Measurements from ENCODE around the gene MAD1L1. TPM values are rescaled to one million over a fixed set of nuclear protein-coding genes. Genes with fewer than 3 reads are reported as not detected.
A peak's percentile ranks its signal among the peaks of the same experiment; 100 is the strongest.

The MAD1L1 gene
- total and polyA plus RNA-seq, 2 of the 8 experiments (the other 6 are each of a cell fraction or from before 2014, with no cell fraction given), result 40.4 to 44.6 TPM

DNA sequence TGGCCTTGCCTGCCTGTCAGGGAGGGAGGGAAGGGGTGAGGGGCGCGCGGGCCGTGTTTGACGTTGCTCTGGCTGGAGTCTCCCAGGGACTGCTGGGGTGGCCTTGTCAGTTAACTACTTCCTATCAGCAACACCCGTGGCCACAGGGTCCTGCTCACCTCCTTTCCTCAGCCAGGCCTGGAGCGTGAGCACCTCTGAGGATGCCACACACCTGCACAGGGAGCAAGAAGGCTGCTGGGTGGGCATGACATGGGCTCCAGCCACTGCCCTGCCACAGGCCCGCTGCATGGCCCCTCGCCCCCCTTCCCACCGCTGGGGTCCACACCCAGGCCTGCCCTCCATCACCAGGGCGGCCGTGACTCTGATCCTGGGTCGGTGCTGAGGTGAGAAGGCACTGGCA lies 350.3 kb downstream of the MAD1L1 start:
- Histone ChIP-seq H3K4me2 (ENCODE audit: insufficient read depth in 1 of 2, low read depth in 2 of 2, low read length in 2 of 2) (no peak overlapping the region), H2BK12ac (ENCODE audit: low read depth, low read length) (no peak overlapping the region), H3K23me2 (ENCODE audit: low read depth, low read length) (no peaks in the 10 kb centered on the region)
- TF ChIP-seq EP300 (IDR thresholded peaks at IDR 0.05; ENCODE audit: borderline replicate concordance in 1 of 2, low read depth in 2 of 2, low read length in 2 of 2) (no peak), SUZ12 (IDR thresholded peaks at IDR 0.05; ENCODE audit: low read length) (no peak), RNF2 (IDR thresholded peaks at IDR 0.05; ENCODE audit: borderline replicate concordance, low read depth, low read length, missing control alignments, poor library complexity, severe bottlenecking) (no peak), HDAC2 (IDR thresholded peaks at IDR 0.05; ENCODE audit: borderline replicate concordance in 1 of 2, low read depth in 2 of 2, low read length in 2 of 2) (no peak), ASH2L (IDR thresholded peaks at IDR 0.05; ENCODE audit: low read length) (no peak), KDM5A (IDR thresholded peaks at IDR 0.05; ENCODE audit: low read length) (no peak), BACH1 (IDR thresholded peaks at IDR 0.05; ENCODE audit: low read length) (no peak), CHD2 (IDR thresholded peaks at IDR 0.05; ENCODE audit: low read length) (no peak), POLR2A (IDR thresholded peaks at IDR 0.05; ENCODE audit: control extremely low read depth in 1 of 2, low read depth in 2 of 2, low read length in 2 of 2) (no peak), USF2 (IDR thresholded peaks at IDR 0.05; ENCODE audit: low read length) (no peak)
- TF ChIP-seq, protein P1, sequence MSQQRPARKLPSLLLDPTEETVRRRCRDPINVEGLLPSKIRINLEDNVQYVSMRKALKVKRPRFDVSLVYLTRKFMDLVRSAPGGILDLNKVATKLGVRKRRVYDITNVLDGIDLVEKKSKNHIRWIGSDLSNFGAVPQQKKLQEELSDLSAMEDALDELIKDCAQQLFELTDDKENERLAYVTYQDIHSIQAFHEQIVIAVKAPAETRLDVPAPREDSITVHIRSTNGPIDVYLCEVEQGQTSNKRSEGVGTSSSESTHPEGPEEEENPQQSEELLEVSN (IDR thresholded peaks at IDR 0.05), result no peak

More for the DNA sequence above, 350.3 kb downstream of the MAD1L1 start:
- H3K14ac ChIP-seq (ENCODE audit: insufficient read length), result no peak overlapping the region
- no peak overlapping the region for H2BK120ac ChIP-seq (replicated peaks; ENCODE audit: low read depth, low read length)
- H2BK20ac ChIP-seq (ENCODE audit: low read length), result no peak overlapping the region
- no peak overlapping the region; the same call in 1 of the 2 replicates for H3K18ac ChIP-seq (ENCODE audit: extremely low read depth, low read length)
- ChIA-PET POLR2A (ENCODE audit: partially characterized antibody) (interaction anchor here (0.6 to 1.0 kb wide), 2 partner anchors 472 to 1091 kb away, joined by 3 read pairs; no protein-coding TSS in a partner anchor), CTCF (ENCODE audit: partially characterized antibody) (interaction anchor here (1.0 to 5.6 kb wide), 21 partner anchors 11 to 408 kb away, joined by 3 to 49 read pairs (median 4); no protein-coding TSS in a partner anchor)
- no peak overlapping the region for H4K5ac ChIP-seq (ENCODE audit: insufficient read length, low read depth, low read length)
- 0 out of 2 replicates have a peak overlapping the region, but pooled peaks have one; percentile 35 for H2BK5ac ChIP-seq (ENCODE audit: low read depth, low read length)
- no peak overlapping the region for H4K8ac ChIP-seq (ENCODE audit: extremely low read depth, insufficient read depth, low read length)
- no peak for DNase-seq (ENCODE audit: low read depth in 1 of 2, low spot score in 2 of 2)
- H2AK5ac ChIP-seq (ENCODE audit: low read depth, low read length), result no peak overlapping the region
- no peaks in the 10 kb centered on the region for H3K79me2 ChIP-seq (ENCODE audit: control insufficient read depth in 1 of 2, insufficient read depth in 2 of 2, low read length in 2 of 2)
- H2AFZ ChIP-seq (ENCODE audit: low read length), result no peak overlapping the region
- no peak overlapping the region for H2BK15ac ChIP-seq (ENCODE audit: low read length)
- H4K91ac ChIP-seq (replicated peaks; ENCODE audit: insufficient read length, low read length), result no peak overlapping the region
- no peak for FAIRE-seq
- no peaks in the 10 kb centered on the region for H3K27me3 ChIP-seq (replicated peaks in 1 of 4; ENCODE audit: control insufficient read depth in 3 of 4, extremely low read depth in 1 of 4, insufficient read depth in 3 of 4, low read length in 3 of 4)
- H3K36me3 ChIP-seq (ENCODE audit: control insufficient read depth in 2 of 4, insufficient read depth in 4 of 4, low read length in 3 of 4), result peaks cover 0 to 4% (median 3%) of the 10 kb centered on the region in 4 experiments; a peak in 3 of 8 replicates
- H4K20me1 ChIP-seq (replicated peaks in 1 of 2; ENCODE audit: control insufficient read depth in 1 of 2, insufficient read depth in 2 of 2, low read length in 2 of 2), result peaks cover 0 to 10% of the 10 kb centered on the region in 2 experiments
- no peak overlapping the region for H3K9ac ChIP-seq (replicated peaks in 1 of 4; ENCODE audit: extremely low read depth in 1 of 4, low read depth in 3 of 4, low read length in 3 of 4)
- 0 out of 2 replicates have a peak, but pooled peaks cover 2% of the 10 kb centered on the region for H3K79me1 ChIP-seq (ENCODE audit: low read depth, low read length)
- H3K4me1 ChIP-seq (replicated peaks in 1 of 4; ENCODE audit: control insufficient read depth in 3 of 4, insufficient read depth in 4 of 4, low read length in 3 of 4), result peaks cover 0 to 6% (median under 1%) of the 10 kb centered on the region in 4 experiments; a peak in 1 of 7 replicates
- peaks cover 2 to 4% of the 10 kb centered on the region in 2 experiments; a peak in 3 of 4 replicates for H3K9me3 ChIP-seq (ENCODE audit: insufficient read depth in 2 of 2, low read depth in 1 of 2, low read length in 1 of 2)
- H3K4me3 ChIP-seq (ENCODE audit: extremely low read depth in 1 of 4, insufficient read depth in 2 of 4, low read depth in 3 of 4, low read length in 4 of 4), result no peak overlapping the region
- WGBS, 2 experiments (ENCODE audit: extremely low coverage in 1 of 2, insufficient coverage in 1 of 2, insufficient read length in 1 of 2, insufficient replicate concordance in 2 of 2, low coverage in 1 of 2, low lambda C conversion rate in 2 of 2, missing lambda C conversion rate in 1 of 2), result 85% methylated on average over 12 of the region's 13 CpGs; no CpG with 5 or more reads in 1 of the 2 experiments
- H3K27ac ChIP-seq (ENCODE audit: low read depth, low read length), result no peak overlapping the region
- H3K4ac ChIP-seq (replicated peaks; ENCODE audit: insufficient read length, low read depth, low read length), result no peak overlapping the region
- H3K56ac ChIP-seq (replicated peaks; ENCODE audit: insufficient read length, low read depth, low read length), result no peak overlapping the region
- no peak overlapping the region for H3K23ac ChIP-seq (ENCODE audit: insufficient read length)
